Neuronal stem cell (in vitro differentiated cells): ENCODE measurements around the gene ENPEP.

Source experiments
- DNase-seq: peaks from one replicate; pipeline ENCODE4 v3.0.0-alpha.2; 2013; ENCODE audit warnings: low spot score
- H2AFZ ChIP-seq: one replicate; pipeline ENCODE4 v1.6.1; 2013; ENCODE audit warnings: mild to moderate bottlenecking, low read length, inconsistent platforms
- H2AK5ac ChIP-seq: 2 replicates; pipeline ENCODE4 v1.6.1; 2013; ENCODE audit warnings: low read depth, mild to moderate bottlenecking, inconsistent platforms, low read length, moderate library complexity, mixed read lengths
- H2BK120ac ChIP-seq: 2 replicates; pipeline ENCODE4 v1.6.1; 2013; ENCODE audit warnings: low read depth, mild to moderate bottlenecking, inconsistent platforms, low read length, moderate library complexity, mixed read lengths
- H2BK12ac ChIP-seq: one replicate; pipeline ENCODE4 v1.6.1; 2013; ENCODE audit warnings: low read length, inconsistent platforms
- H2BK15ac ChIP-seq: 2 replicates; pipeline ENCODE4 v1.6.1; 2013; ENCODE audit warnings: mild to moderate bottlenecking, low read length, inconsistent platforms, mixed read lengths
- H2BK5ac ChIP-seq: one replicate; pipeline ENCODE4 v1.6.1; 2013; ENCODE audit warnings: inconsistent platforms, mild to moderate bottlenecking, low read length, moderate library complexity
- H3K14ac ChIP-seq: one replicate; pipeline ENCODE4 v1.6.1; 2013; ENCODE audit warnings: low read length, inconsistent platforms
- H3K18ac ChIP-seq: 2 replicates; pipeline ENCODE4 v1.6.1; 2013; ENCODE audit warnings: low read length, inconsistent platforms
- H3K23ac ChIP-seq: 2 replicates; pipeline ENCODE4 v1.6.1; 2013; ENCODE audit warnings: low read depth, mild to moderate bottlenecking, mixed read lengths, low read length, inconsistent platforms; ENCODE audit not compliant: poor library complexity
- H3K27ac ChIP-seq: replicated peaks from 3 replicates; pipeline ENCODE4 v1.5.1; 2013; ENCODE audit warnings: low read length, inconsistent platforms
- H3K27me3 ChIP-seq, 3 experiments: 2 replicates each; pipeline ENCODE4 v1.6.1; 2013; ENCODE audit warnings: low read length in 3 of 3, mild to moderate bottlenecking in 2 of 3, inconsistent platforms in 1 of 3, low read depth in 1 of 3, mixed read lengths in 1 of 3, moderate library complexity in 1 of 3; ENCODE audit not compliant: control insufficient read depth in 3 of 3, insufficient read depth in 3 of 3
- H3K36me3 ChIP-seq, 2 donors: replicated peaks in 1 of 2; 2 replicates each; pipeline ENCODE4 v1.6.1; 2013; ENCODE audit warnings: low read length in 2 of 2; ENCODE audit not compliant: control insufficient read depth in 2 of 2, insufficient read depth in 2 of 2
- H3K4ac ChIP-seq: 2 replicates; pipeline ENCODE4 v1.6.1; 2013; ENCODE audit warnings: inconsistent platforms, mild to moderate bottlenecking, low read length, moderate library complexity
- H3K4me1 ChIP-seq, 2 donors: 1 replicate in 1 of 2; 2 replicates in 1 of 2; pipeline ENCODE4 v1.6.1; 2013; ENCODE audit warnings: low read length in 2 of 2, low read depth in 1 of 2; ENCODE audit not compliant: control insufficient read depth in 2 of 2, insufficient read depth in 1 of 2
- H3K4me2 ChIP-seq: one replicate; pipeline ENCODE4 v1.6.1; 2013; ENCODE audit warnings: mild to moderate bottlenecking, low read length, inconsistent platforms; ENCODE audit not compliant: insufficient read depth, poor library complexity, severe bottlenecking
- H3K4me3 ChIP-seq, 2 donors: 2 replicates each; pipeline ENCODE4 v1.5.1; 2013; ENCODE audit warnings: low read length in 2 of 2, mild to moderate bottlenecking in 2 of 2, inconsistent platforms in 1 of 2, moderate library complexity in 1 of 2
- H3K79me1 ChIP-seq: one replicate; pipeline ENCODE4 v1.6.1; 2013; ENCODE audit warnings: low read depth, mild to moderate bottlenecking, inconsistent platforms, low read length, moderate library complexity
- H3K9ac ChIP-seq: one replicate; pipeline ENCODE4 v1.6.1; 2013; ENCODE audit warnings: mild to moderate bottlenecking, low read depth, low read length, inconsistent platforms; ENCODE audit not compliant: poor library complexity
- H3K9me3 ChIP-seq, 2 donors: replicated peaks in 1 of 2; 2 replicates each; pipeline versions ENCODE3 to v1.6.1; 2013; ENCODE audit warnings: low read length in 2 of 2, mild to moderate bottlenecking in 2 of 2, inconsistent platforms in 1 of 2, low read depth in 1 of 2, mixed read lengths in 1 of 2, moderate library complexity in 1 of 2; ENCODE audit not compliant: control insufficient read depth in 2 of 2, insufficient read depth in 1 of 2
- H4K8ac ChIP-seq: one replicate; pipeline ENCODE4 v1.6.1; 2013; ENCODE audit warnings: low read depth, mild to moderate bottlenecking, inconsistent platforms, low read length, moderate library complexity
- H4K91ac ChIP-seq: one replicate; pipeline ENCODE4 v1.6.1; 2013; ENCODE audit warnings: low read length, low read depth, mild to moderate bottlenecking, inconsistent platforms; ENCODE audit not compliant: poor library complexity
- WGBS, 2 donors: extraction: QIAGEN DNeasy Blood & Tissue Kit; methylation state at CpG; one replicate each; pipeline ENCODE4 v1.1.7; 2013; ENCODE audit warnings: missing lambda C conversion rate in 2 of 2, mixed read lengths in 1 of 2; ENCODE audit not compliant: insufficient read length in 2 of 2, insufficient replicate concordance in 1 of 2; ENCODE audit errors: extremely low coverage in 2 of 2; 5-methylcytosine and 5-hydroxymethylcytosine counted together

Gene ENPEP

GRCh38 chr4:110452546-110452945 is 23.4 kb upstream of the ENPEP start:
- Histone ChIP-seq H3K4me1 (no peaks in the 10 kb centered on the region), H2BK5ac (no peak overlapping the region), H2BK12ac (no peak overlapping the region)

GRCh38 chr4:110454441-110454840 is 21.5 kb upstream of the ENPEP start:
- Histone ChIP-seq H3K4ac (no peak overlapping the region), H3K23ac (no peak overlapping the region), H3K36me3 (no peaks in the 10 kb centered on the region), H4K8ac (no peak overlapping the region), H2BK5ac (no peak overlapping the region), H3K9ac (no peak overlapping the region), H3K27me3 (no peaks in the 10 kb centered on the region), H3K18ac (no peak overlapping the region), H2BK12ac (no peak overlapping the region), H3K4me1 (no peaks in the 10 kb centered on the region), H3K4me3 (no peak overlapping the region), H3K9me3 (no peaks in the 10 kb centered on the region), H2AK5ac (no peak overlapping the region), H2BK120ac (no peak overlapping the region), H2BK15ac (no peak overlapping the region), H4K91ac (no peak overlapping the region), H3K27ac (no peak overlapping the region), H2AFZ (no peak overlapping the region), H3K14ac (no peak overlapping the region), H3K4me2 (no peak overlapping the region), H3K79me1 (no peaks in the 10 kb centered on the region)
- no CpG with 5 or more reads among the region's 2 CpGs for WGBS, 2 donors
- DNase-seq, result no peak

More at GRCh38 chr4:110452546-110452945, 23.4 kb upstream of the ENPEP start:
- no peak overlapping the region for H3K4ac ChIP-seq
- H3K23ac ChIP-seq, result no peak overlapping the region
- no peaks in the 10 kb centered on the region for H3K36me3 ChIP-seq
- no peak overlapping the region for H4K91ac ChIP-seq
- no peak overlapping the region for H3K9ac ChIP-seq
- H3K4me2 ChIP-seq, result no peak overlapping the region
- H3K27me3 ChIP-seq, result no peaks in the 10 kb centered on the region
- H2AK5ac ChIP-seq, result no peak overlapping the region
- no peaks in the 10 kb centered on the region for H3K79me1 ChIP-seq
- no peak overlapping the region for H4K8ac ChIP-seq
- no peak overlapping the region for H3K27ac ChIP-seq
- DNase-seq, result no peak
- H2BK120ac ChIP-seq, result no peak overlapping the region
- no peak overlapping the region for H3K4me3 ChIP-seq
- no CpG with 5 or more reads among the region's 2 CpGs for WGBS, 2 donors
- no peak overlapping the region for H3K14ac ChIP-seq
- H2AFZ ChIP-seq, result no peak overlapping the region
- no peak overlapping the region for H2BK15ac ChIP-seq
- H3K18ac ChIP-seq, result no peak overlapping the region
- H3K9me3 ChIP-seq, result no peaks in the 10 kb centered on the region

GRCh38 chr4:110458494-110459266 is 17.3 kb upstream of the ENPEP start:
- Histone ChIP-seq H3K4ac (no peak overlapping the region), H3K79me1 (no peaks in the 10 kb centered on the region), H3K27ac (no peak overlapping the region), H3K9ac (no peak overlapping the region), H3K4me1 (no peaks in the 10 kb centered on the region), H3K4me3 (no peak overlapping the region), H2BK15ac (no peak overlapping the region), H2AK5ac (no peak overlapping the region), H4K8ac (no peak overlapping the region), H2BK120ac (no peak overlapping the region), H3K36me3 (no peaks in the 10 kb centered on the region), H4K91ac (no peak overlapping the region), H3K4me2 (no peak overlapping the region), H2BK5ac (no peak overlapping the region), H3K9me3 (no peaks in the 10 kb centered on the region), H2AFZ (no peak overlapping the region), H3K18ac (no peak overlapping the region), H2BK12ac (no peak overlapping the region), H3K14ac (no peak overlapping the region), H3K27me3 (no peaks in the 10 kb centered on the region), H3K23ac (no peak overlapping the region)
- no peak for DNase-seq
- no CpG with 5 or more reads among the region's 4 CpGs for WGBS, 2 donors

GRCh38 chr4:110460074-110460746 is 15.7 kb upstream of the ENPEP start:
- no peaks in the 10 kb centered on the region for H3K79me1 ChIP-seq
- H3K27me3 ChIP-seq, result no peaks in the 10 kb centered on the region
- H2BK15ac ChIP-seq, result no peak overlapping the region
- H3K4me1 ChIP-seq, result no peaks in the 10 kb centered on the region
- no peak overlapping the region for H2BK12ac ChIP-seq
- no peak overlapping the region for H3K4ac ChIP-seq
- H2BK120ac ChIP-seq, result no peak overlapping the region
- no peaks in the 10 kb centered on the region for H3K9me3 ChIP-seq
- no peak overlapping the region for H2BK5ac ChIP-seq
- H3K4me3 ChIP-seq, result no peak overlapping the region
- no peak overlapping the region for H3K18ac ChIP-seq
- no peak overlapping the region for H2AFZ ChIP-seq
- no peak overlapping the region for H3K27ac ChIP-seq
- H3K4me2 ChIP-seq, result no peak overlapping the region
- no peak overlapping the region for H2AK5ac ChIP-seq
- no peak overlapping the region for H3K14ac ChIP-seq
- DNase-seq, result no peak
- no peaks in the 10 kb centered on the region for H3K36me3 ChIP-seq
- no peak overlapping the region for H3K9ac ChIP-seq
- H4K91ac ChIP-seq, result no peak overlapping the region
- no peak overlapping the region for H3K23ac ChIP-seq
- H4K8ac ChIP-seq, result no peak overlapping the region
- WGBS, 2 donors, result no CpG with 5 or more reads among the region's 5 CpGs
